ENCODE data around the gene CYREN.

The CYREN gene

DNA sequence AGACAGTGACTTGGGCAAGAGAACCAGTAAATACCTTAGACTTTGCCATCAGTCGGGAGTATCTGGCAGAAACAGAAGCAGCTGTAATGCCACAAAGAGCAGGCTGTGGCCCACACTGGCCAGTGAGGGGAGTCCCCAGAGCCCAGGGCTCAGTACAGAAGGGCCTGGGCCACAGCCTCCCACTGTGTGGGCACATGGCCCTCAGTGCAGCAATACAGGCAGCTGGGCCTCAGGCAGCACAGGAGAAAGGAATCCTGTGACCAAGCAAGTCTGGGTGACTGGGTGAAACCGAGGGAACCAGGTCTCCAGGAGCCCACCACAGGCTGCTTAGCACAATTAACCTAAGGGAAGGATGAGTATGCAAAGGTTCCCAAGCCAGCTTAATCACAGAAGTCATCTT, 26.8 kb upstream of the CYREN start:
- DNase-seq (ENCODE audit: low spot score), result no peak

DNA sequence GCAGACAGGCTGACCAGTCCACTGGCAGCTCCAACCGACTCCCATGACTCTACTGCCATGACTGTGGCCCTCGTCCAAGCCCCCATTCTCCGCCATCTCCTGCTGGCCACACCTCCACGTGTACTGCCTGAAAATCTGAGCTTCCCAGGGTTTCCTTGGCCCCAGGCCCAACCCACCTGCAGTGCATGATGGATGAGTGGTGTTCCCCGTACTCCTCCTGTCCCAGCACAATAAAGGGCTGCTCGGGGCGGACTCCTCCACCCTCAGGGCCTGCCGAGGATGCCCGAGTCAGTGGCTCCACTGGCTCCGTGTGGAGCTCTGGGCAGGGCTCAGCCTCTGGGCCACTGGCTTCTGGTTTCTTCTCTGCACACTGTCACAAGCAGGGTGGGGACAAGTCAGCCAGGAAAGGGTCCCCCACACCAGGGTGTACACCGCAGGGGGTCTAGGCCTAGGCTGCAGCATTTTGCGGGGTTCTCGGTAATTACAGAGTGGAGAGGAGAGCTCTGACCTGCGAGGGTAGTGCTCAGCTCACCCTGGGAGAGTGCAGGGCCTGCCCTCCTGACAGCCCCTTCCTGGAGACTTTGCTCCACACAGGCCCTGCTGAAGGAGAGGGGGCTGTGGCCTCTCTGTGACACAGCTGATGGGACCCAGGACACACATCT, 25.6 kb upstream of the CYREN start:
- DNase-seq (ENCODE audit: low spot score), result no peak

DNA sequence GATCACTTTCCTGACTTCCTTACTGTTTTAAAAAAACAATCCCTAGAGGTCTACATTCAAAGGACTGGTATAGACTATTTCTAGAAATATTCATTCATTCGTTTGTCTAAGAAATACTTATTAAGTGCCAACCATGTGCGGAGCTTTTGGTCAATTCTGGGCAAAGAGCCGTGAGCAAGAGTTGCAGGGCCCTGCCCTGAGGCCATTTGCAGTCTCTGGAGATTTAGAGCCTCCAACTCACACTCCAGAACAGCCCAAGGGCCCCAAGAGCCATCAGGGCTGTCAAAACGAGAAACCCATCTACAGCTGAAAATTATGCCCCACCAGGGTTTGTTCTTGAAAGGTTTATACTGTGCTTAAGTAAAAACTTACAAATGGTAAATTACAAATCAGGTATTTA, 24.6 kb upstream of the CYREN start:
- no peak for DNase-seq (ENCODE audit: low spot score)

DNA sequence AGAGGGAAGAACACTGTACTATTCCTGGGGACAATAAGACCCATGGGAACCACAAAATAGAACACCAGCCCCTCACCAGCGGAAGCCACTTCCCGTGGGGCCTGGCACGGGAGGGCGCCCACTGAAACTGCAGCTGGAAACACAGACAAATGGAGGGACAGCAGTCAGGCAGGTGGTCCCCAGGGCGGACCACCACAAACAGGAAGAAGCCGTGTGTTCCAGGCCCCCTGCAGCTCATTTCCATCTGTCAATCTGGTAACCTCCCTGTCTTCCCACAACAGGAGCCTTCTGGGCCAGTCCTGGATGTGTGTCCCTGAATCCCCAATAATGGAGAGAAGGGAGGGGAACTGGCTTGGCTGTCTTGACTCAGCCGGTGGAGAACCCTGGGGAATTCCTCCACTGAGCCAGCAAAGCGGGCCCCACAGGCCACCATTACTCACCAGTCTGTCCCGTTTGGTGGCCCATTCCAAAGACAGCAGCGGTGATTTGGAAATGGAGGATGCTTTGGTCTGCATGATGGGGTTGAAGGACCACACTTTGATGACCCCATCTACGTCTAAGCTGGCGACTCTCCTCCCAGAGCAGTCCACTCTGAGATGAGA, 24.1 kb upstream of the CYREN start:
- DNase-seq (ENCODE audit: low spot score), result no peak

DNA sequence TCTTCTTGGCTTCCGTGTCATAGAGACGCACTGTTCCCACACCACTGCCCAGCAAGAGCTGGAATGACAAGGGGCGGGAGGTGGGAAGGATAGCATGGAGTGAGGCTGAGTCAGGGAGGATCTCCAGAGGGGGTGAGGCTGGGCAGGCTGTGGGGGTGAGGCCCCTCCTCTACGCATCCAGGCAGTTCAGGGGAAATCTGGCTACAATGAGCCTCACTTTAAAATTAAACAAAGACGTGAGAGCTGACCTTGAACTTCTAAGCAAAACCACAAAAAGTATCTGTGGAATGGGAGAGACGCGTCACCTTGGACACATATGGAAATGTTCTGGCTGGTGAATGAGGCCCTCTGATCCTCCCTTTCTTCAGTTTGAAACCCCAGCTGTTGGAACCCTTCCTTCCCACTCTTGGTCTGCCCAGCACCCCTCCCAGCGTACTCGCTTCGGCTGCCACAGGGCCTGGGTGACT, 23.1 kb upstream of the CYREN start:
- DNase-seq (ENCODE audit: low spot score), result no peak

DNA sequence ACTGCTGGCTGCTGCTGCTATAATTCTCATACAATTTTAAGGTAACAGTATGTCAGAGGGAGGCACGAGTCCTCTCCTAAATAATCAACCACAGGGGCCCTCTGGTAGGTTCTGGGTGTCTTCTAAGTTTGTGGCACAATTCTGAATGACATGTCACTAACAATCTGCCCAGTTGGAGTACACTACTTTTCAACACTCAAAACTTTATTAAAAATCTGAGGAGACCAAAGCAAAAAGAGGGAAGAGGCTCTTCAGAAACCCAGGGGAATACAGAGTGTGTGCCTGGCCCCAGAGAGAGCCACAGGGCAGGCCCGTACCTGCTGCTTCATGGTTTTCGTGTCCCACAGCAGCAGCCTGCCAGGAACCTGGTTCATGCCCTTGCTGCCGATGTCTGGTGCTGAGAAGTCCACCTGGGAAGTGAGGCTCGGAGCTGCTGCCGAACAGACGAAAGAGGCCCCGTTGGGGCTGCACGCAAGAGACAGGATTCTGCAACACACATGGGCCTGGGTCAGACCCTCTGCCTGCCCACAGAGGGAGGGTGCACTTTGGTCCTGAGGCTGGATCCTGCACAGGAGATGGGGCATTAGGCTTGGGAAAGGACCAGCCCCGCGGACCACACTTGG, 22.5 kb upstream of the CYREN start:
- no peak for DNase-seq (ENCODE audit: low spot score)

DNA sequence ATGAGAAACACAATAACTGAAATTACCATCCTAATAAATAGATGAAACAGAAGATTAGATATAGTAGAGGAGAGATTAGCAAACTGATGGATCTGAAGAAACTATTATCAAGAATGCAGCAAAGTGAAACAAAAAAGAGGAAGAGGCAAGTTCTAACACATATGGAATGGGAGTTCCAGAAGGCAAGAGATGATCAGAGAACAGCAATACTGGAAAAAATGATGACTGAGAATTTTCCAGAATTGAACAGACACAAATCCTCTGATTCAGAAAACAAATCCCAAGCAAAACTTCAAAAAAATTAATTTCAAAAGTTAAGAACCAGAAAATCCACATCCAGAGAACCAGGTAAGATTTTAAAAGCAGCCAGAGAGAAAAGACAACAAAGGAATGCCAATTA, 20.2 kb upstream of the CYREN start:
- DNase-seq (ENCODE audit: low spot score), result no peak

DNA sequence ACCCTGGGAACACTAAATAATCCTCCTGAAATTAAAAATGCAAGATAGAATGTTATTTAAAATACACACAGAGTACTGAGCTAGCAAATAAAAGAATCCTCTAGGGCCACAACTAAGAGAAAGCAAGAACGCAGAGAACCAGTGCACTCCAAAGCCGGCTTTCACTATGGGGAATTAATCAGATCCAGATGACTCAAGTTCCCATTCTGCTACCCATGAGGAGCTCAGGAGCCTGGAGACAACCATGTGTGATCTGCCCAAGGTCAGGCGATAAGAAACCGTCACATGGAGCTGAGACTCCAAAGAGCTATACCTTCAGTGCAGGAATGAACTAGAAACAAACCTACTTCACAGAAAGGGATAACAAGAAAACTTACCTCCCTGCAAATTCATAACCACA, 19.5 kb upstream of the CYREN start:
- no peak for DNase-seq (ENCODE audit: low spot score)

DNA sequence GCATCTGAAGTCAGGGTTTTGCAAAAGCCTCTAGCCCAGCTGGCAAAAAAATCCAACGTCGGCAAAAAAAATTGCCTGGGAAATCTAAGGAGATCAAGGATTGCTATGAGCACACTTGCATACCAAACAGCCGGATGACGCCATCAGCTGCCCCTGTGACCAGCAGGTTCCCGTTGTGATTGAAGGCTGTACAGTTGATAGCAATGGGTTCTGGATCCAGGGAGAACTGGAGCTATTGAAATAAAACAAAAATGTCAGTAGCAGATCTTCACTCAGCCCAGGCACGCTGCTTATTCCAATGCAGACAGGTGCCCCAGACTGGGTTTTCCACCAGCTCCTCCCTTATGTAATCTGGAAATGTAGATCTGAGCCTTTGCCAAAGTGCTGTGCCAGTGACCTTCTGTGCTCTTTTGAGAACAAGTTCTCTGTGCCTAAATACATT, 18.7 kb upstream of the CYREN start:
- DNase-seq (ENCODE audit: low spot score), result no peak

DNA sequence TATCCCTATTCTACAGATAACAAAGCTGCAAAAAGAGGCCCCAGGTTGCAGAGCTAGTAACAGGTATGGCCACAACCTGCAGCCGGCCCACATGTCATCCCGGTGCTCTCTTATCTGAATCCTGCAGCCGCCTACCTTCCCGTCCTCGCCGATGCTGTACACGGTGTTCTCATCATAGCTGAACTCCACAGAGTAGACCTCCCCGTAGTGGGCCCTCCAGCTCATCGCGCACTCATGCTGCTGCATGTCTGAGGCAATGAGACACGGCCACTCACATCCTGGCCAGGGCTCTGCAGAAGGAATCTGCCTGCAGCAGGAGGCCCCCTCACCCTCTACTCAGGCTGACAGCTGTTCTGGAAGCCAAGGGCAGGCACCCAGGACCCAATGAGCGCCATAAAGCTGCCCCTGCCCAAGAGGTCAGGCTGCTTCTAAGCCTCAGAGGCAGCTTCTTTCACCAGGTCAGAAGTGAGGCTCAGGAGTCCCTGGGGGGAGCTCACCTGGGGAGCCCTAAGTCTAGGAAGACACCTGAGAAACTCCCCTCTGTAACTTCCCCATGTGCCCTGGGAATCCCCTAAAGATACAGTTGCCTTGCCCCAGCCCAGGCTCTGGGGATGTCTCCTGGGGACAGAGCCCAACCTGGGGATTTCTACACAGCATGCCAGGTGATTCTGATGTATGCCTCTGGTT, 17.9 kb upstream of the CYREN start:
- no peak for DNase-seq (ENCODE audit: low spot score)

DNA sequence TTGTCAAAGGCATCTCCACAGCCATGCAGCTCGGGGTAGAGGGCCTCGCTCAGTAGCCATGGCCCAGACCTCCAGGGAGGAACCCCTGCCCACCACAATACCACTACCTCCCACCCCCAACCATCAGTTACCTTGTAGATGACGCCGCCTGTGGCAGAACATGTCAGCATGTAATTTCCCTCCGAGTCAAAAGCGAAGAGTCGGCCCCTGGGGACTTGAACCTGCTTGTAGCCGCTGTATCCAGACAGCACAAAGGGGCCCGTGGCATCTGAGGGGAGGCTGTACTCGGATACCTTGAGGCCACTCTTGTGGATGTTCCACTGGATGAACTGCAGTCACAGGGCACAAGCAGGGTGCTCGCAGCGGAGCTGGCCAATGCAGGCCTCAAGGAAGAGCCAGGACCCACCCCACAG, 16.3 kb upstream of the CYREN start:
- no peak for DNase-seq (ENCODE audit: low spot score)

DNA sequence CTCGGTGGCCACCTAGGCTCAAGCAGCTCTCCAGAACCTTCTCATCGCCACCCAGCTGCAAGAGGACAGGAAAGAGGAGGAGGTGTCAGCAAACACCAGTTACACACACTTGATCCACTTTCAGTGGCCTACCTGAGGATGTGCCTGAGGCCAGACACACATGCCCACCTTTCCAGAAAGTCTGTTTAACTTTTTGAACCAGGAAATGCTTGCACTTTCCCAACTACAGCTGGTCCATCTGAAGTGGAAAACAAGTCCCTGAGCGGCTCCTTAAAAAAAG, 15.7 kb upstream of the CYREN start:
- no peak for DNase-seq (ENCODE audit: low spot score)

DNA sequence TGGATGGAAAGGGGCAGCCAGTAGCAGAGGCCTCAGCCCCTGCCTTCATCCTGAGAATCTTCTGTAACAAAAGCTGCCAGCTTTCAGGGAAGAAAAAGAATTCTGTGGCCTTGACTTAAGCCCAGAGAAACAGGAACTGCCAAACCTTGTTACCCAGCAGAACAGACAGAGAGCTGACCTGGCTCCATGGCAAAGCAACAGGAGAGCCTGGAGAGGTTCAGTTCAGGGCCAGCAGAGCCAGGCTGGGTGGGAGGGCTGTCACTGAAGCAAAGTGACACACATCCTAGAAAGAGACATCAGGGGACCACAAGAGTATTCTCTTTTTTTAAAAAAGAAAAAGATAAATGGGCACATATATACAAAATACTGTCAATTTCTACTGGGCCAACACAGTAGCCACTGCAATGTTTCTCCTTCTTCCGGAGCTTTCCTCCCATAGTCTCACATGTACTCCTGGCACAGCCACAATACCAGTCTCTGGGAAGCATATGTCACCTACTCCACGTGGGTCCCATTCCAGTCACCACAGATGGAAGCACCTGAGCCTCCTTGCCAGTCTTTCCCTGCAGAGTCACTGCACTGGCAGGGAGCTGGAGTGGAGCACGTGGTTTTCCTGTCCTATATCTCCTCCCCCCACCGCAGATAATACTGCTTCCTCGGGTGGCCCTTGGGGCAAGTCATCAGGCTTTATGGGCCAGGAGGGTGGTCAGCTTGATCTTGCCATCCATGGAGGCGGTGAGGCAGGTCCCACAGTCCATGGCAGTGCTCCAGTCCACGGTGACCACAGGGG, 15.2 kb upstream of the CYREN start:
- DNase-seq (ENCODE audit: low spot score), result no peak

DNA sequence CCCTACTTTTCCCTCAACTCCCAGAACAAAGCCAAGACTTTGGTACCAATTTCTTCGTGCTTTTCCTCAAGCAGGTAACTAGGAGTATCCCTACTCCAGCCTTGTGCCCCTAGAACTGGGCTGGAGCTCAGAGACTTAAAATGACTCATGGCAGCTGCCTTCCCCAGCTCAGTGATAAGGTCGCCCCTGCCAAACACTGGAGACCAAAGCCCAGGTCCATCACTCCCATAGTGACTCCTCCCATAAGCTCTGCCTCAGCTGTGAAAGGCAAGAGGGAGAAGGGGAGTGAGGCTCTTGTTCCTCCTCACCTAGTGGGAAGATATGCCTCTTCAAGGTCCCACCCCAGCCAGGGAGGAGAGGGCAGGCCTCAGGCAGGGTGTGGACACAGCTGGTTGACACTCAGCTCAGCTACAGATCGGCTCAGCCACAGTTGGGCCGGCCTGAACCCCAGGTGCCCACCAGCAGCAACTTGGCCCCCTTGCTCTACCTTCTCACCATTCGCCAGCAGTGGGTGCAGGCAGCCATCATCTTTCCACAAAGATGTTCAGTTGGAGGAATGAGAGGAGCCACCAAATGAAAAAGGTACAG, 13.8 kb upstream of the CYREN start:
- no peak for DNase-seq (ENCODE audit: low spot score)

DNA sequence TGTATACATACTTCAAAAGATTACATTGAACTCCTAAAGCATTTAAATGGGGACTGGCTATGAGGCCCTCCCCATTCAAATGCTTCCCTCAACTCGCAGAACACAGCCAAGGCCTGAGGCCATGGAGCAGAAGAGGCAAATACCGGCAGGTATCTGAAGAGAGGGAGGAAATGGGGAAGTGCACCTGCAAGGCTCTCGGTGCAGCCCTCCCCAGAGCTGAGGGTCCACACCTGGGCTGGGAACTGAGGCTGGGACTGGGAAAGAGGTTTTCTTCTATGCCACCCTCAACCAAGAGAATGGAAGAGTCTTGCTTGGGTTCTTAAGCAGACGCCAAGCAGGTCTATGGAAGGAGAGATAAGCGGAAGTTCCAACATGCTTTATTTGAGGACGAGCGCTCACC, 13.0 kb upstream of the CYREN start:
- no peak for DNase-seq (ENCODE audit: low spot score)

DNA sequence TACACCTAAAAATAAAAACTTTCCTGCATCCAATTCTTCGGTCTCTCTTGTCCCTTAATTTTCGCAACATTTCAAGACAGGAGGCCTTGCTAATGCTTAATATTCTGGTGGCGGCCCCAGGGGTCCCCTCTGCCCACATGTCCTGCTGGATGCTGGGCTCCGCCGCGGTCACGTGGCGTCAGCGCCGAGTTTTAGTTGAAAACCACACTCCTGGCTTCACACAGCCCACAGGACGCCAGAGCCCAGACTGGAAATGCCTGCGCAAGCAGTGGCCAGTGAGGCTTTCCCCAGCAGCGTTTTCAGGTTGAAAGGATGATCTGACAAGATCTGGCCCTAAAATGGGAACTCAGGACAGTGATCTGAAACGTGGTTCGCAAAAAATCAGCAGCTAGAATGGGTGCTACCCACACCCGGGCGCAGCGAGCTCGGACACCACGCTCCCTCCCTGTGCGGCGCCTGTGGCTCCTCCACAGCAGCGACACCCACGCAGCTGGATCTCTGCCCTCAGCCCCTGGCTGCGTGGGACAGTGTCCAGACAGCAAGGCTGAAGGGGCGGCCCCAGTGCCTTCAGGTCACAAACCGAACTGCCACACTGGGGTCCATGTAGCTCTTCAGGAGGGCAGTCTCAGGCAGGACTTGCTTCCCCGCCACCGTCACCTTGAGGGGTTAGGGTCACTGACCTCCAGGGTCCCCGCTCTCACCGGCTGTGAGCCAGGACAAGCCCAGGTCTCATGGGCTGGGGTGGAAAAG, 11.6 kb upstream of the CYREN start:
- no peak for DNase-seq (ENCODE audit: low spot score)

DNA sequence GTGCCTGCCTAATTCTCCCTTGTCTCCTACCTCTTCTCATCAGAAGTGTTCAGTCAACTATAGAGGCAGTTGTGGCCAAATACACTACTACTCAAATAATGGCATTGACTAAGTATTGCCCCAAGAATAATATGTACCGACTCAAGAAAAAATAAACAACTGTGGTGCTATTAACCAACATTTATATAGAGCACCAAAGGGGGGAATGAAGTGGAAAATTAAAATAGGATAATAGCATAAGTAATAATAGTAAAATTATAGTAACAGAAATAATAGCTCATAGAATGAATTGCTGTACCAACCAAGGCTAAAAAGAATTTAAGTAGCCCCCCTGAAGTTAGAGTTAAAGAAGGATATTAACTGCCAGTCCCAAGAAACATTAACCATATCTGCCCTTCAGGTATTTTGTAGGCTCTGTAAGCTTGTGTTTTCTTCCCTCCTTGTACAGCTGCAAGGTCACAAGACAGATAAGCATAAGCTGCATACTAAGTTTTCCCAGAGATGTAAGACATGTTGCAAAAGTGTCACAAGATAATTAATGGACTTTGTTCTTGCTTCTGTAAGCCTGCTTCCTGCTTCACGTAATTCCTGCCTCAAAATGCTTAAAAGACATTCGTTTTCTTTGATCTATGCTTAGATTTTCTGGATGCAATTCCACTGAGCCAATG, 10.9 kb upstream of the CYREN start:
- no peak for DNase-seq (ENCODE audit: low spot score)

DNA sequence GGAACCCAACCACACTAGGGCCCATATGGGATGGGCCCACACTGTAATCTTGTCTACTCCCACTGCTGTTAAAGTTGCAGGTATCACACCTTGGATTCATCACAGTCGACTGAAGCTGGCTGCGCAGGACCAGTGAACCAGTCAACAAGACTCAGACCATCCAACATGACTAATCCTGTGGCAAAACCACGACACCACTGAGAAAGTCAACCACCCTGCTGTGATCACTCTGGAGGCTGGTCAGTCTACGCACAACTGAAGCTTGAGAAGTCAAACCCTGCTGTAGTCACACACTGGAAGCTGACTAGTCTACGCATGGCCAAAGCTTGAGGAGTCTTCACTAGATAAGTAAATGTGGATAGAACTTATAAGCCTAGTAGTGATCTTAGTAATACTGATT, 9.6 kb upstream of the CYREN start:
- DNase-seq (ENCODE audit: low spot score), result no peak

DNA sequence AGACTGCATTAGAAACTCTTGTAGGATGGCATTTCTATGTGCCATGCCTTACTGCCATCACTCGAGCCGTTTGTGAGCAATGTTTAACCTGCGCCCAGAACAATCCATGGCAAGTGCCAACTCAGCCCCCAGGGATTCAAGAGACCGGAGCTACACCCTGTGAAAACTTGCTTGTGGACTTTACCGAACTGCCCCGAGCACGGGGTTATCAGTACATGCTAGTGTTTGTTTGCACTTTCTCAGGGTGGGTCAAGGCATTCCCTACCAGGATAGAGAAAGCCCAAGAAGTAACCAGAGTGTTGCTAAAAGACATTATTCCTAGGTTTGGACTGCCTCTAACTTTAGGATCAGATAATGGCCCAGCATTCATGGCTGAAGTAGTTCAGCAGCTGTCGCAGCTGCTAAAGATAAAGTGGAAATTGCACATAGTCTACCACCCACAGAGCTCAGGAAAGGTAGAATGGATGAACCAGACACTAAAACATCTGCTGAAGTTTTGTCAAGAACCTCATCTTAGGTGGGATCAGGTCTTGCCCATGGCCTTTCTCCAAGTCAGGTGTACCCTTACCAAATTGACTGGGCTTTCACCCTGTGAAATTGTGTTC, 8.9 kb upstream of the CYREN start:
- DNase-seq (ENCODE audit: low spot score), result no peak

DNA sequence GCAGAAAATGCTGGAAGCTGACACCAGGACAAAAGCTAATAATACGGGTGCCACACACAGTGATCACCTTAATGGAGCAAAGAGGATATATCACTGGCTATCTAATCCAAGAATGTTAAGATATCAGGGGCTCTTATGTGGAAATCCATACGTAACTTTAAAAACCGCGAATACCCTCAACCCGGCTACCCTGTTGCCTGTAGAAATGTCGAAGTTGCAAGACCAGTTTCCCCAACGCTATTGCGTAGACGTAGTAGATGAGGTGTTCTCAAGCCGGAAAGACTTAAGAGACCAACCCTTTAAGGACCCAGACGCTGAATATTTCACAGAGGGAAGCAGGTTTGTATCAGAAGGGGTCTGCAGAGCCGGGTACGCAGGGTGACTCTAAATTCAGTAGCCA, 7.9 kb upstream of the CYREN start:
- DNase-seq (ENCODE audit: low spot score), result no peak

Measured in SW480 (cell line).